Activated T-helper 1 cell treated with anti-CD3 and anti-CD28 coated beads, Interleukin-12 subunit alpha, Interleukin-12 subunit beta, Interleukin-2, Interleukin-4 antibody, amounts not matched to agents 30 ng/mL and 10 ng/mL and 1 ng/mL, durations not matched to agents 14 hours and 24 hours and 36 hours (primary cell): ENCODE results near the gene N4BP3. TPM values are rescaled to one million over a fixed set of nuclear protein-coding genes. Genes with fewer than 3 reads are reported as not detected.
"Not testable (repeated sequence)": the region's sequence is repeated elsewhere in the genome, so short reads cannot be mapped to it uniquely, and the experiment has no call there.

Experiments used
- DNase-seq: peaks from one replicate; pipeline ENCODE4 v3.0.0; 2021; ENCODE audit warnings: low spot score
- H3K27ac Mint-ChIP-seq: one replicate; pipeline ENCODE4 v1.8.0; 2021; ENCODE audit warnings: mild to moderate bottlenecking, mixed read lengths
- H3K27me3 Mint-ChIP-seq: one replicate; pipeline ENCODE4 v1.8.0; 2022; ENCODE audit warnings: mild to moderate bottlenecking, moderate library complexity, mixed read lengths; ENCODE audit not compliant: insufficient read depth
- H3K36me3 Mint-ChIP-seq: one replicate; pipeline ENCODE4 v1.8.0; 2021; ENCODE audit warnings: low read depth, mixed read lengths
- H3K4me1 Mint-ChIP-seq: one replicate; pipeline ENCODE4 v1.8.0; 2021; ENCODE audit warnings: low read depth, mixed read lengths
- H3K4me3 Mint-ChIP-seq: one replicate; pipeline ENCODE4 v1.8.0; 2021; ENCODE audit warnings: mild to moderate bottlenecking, moderate library complexity, mixed read lengths
- H3K9me3 Mint-ChIP-seq: one replicate; pipeline ENCODE4 v1.8.0; 2021; ENCODE audit warnings: mixed read lengths
- intact Hi-C: fragments of 100-400 bp; cut with micrococcal nuclease; formaldehyde crosslinking; loops from one replicate; pipeline ENCODE4 v1.15.1; 2024
- total RNA-seq: library from RNA; stranded (reverse); gene quantifications from 2 replicates; pipeline ENCODE4 v1.2.3, GENCODE V29; 2022

N4BP3 gene
- total RNA-seq, 1 donor from 2014 or later: 1.8 TPM

- H3K4me1 Mint-ChIP-seq: peaks cover 11% of the 10 kb centered on the region
- H3K4me3 Mint-ChIP-seq: peak overlapping the region; percentile 71
- intact Hi-C loops: no loop called here
- H3K9me3 Mint-ChIP-seq: no peaks in the 10 kb centered on the region
- peaks cover 12% of the 10 kb centered on the region for H3K36me3 Mint-ChIP-seq
- DNase-seq: no peak
- no peak overlapping the region for H3K27ac Mint-ChIP-seq
- H3K27me3 Mint-ChIP-seq: peaks cover 3% of the 10 kb centered on the region
These were observed 16.0 kb downstream of the N4BP3 start for GRCh38 chr5:178129296-178129695.

DNA sequence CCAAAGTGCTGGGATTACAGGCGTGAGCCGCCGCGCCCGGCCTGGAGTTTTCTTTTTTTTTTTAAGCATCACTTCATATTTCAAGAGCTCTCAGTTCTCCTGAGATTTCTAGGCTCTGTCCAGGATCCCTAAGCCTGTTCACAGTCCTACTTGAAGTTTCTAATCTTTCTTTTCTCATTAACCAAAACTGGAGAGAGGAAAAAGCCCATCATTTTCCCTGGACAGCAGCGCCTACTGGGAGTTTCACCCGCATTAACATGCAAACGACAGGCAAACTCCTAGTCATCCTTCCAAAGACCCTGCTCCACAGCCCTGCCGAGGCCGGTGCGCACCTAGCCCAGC is 16.9 kb downstream of the N4BP3 start:
- H3K27ac Mint-ChIP-seq: not testable (repeated sequence)
- H3K4me3 Mint-ChIP-seq: peak overlapping the region; percentile 71
- intact Hi-C loops: loop anchor here (1.0 kb wide), 2 partner anchors 9 to 17 kb away; partner anchors contain the start of gene N4BP3

DNA sequence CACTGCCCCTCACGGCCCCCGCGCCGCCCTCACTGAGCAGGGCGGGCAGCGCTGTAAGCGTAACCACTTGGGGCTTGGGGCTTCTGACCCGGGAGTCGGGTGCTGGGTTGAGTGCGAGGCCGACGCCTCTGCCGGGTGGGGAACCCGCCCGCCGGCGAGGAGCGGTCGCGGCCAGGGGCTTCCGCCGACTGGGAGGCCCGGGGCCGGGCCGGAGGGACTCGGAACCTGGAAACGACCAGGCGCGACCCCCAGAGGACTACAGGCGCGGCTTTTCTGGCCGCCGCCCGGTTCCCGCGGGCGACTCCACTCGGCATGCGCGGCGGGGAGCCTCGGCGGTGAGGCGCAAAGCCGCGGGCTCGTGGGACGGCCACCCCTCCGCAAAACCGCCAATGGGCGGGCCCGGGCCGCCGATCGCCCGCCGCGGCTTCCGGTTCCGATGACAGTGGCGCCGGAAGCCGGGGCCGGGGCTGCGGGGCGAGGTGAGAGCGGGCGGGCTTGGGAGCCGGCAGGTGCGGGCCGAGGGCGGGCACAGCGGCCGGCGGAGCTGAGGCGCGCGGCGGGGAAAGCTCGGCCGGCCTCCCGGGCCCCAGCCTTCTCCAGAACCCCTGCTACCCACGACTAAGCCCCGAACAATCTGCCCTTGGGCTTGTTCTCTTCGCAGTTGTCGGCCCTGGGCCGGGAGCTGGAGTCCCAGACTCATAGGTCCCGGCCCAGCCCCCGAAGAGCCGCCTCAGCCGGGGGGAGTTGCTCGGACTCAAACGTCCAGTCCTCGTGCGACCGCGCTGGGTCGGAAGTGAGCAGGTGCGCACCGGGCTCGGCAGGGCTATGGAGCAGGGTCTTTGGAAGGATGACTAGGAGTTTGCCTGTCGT is 17.5 kb downstream of the N4BP3 start, which contains the start of gene RMND5B:
RMND5B (plus strand) TSS at position 439 of the 870 bp plus-strand sequence. CDS start 7,106 bp downstream, outside the sequence.
- Mint-ChIP-seq H3K4me1 (peaks cover 11% of the 10 kb centered on the region), H3K9me3 (no peaks in the 10 kb centered on the region), H3K27ac (peak within 1 kb of the TSS; percentile 54), H3K27me3 (peaks cover 3% of the 10 kb centered on the region), H3K36me3 (peaks cover 18% of the 10 kb centered on the region), H3K4me3 (peak within 1 kb of the TSS; percentile 83)
- peak; percentile 80 for DNase-seq
- intact Hi-C loops: loop anchor here (1.0 kb wide), 4 partner anchors 10 to 22 kb away; partner anchors contain the start of genes N4BP3 and NHP2

More for the DNA sequence above, 16.9 kb downstream of the N4BP3 start:
- H3K9me3 Mint-ChIP-seq, DNase-seq, H3K27me3 Mint-ChIP-seq: not testable (repeated sequence)
- peaks cover 11% of the 10 kb centered on the region for H3K4me1 Mint-ChIP-seq
- H3K36me3 Mint-ChIP-seq: peaks cover 14% of the 10 kb centered on the region

- peaks cover 12% of the 10 kb centered on the region for H3K4me1 Mint-ChIP-seq
- intact Hi-C loops: loop anchor here (1.0 kb wide), 2 partner anchors 15 to 22 kb away; partner anchors contain the start of gene NHP2
- no peaks in the 10 kb centered on the region for H3K9me3 Mint-ChIP-seq
- DNase-seq: no peak
- H3K4me3 Mint-ChIP-seq: peak overlapping the region; percentile 83
- H3K27me3 Mint-ChIP-seq: peaks cover 3% of the 10 kb centered on the region
- H3K36me3 Mint-ChIP-seq: peaks cover 21% of the 10 kb centered on the region
- H3K27ac Mint-ChIP-seq: peak overlapping the region; percentile 54
These were observed 18.2 kb downstream of the N4BP3 start for GRCh38 chr5:178131446-178131996.

- no peak overlapping the region for H3K27ac Mint-ChIP-seq
- no peaks in the 10 kb centered on the region for H3K27me3 Mint-ChIP-seq
- intact Hi-C loops: no loop called here
- H3K4me1 Mint-ChIP-seq: peaks cover 10% of the 10 kb centered on the region
- no peaks in the 10 kb centered on the region for H3K9me3 Mint-ChIP-seq
- H3K36me3 Mint-ChIP-seq: peaks cover 37% of the 10 kb centered on the region
- DNase-seq: no peak
- no peak overlapping the region for H3K4me3 Mint-ChIP-seq
These were observed 23.7 kb downstream of the N4BP3 start for GRCh38 chr5:178136990-178137389.

- no peak for DNase-seq
These were observed 24.7 kb downstream of the N4BP3 start for GRCh38 chr5:178137991-178138390.

GRCh38 chr5:178141550-178141949 is 28.2 kb downstream of the N4BP3 start:
- Mint-ChIP-seq H3K4me1 (peaks cover 14% of the 10 kb centered on the region), H3K36me3 (peaks cover 48% of the 10 kb centered on the region), H3K4me3 (no peak overlapping the region), H3K9me3 (no peaks in the 10 kb centered on the region), H3K27ac (no peak overlapping the region), H3K27me3 (no peaks in the 10 kb centered on the region)
- DNase-seq: no peak
- intact Hi-C loops: no loop called here

More at GRCh38 chr5:178137991-178138390, 24.7 kb downstream of the N4BP3 start:
- Mint-ChIP-seq H3K27me3 (no peaks in the 10 kb centered on the region), H3K27ac (no peak overlapping the region), H3K36me3 (peaks cover 44% of the 10 kb centered on the region), H3K4me3 (no peak overlapping the region), H3K9me3 (no peaks in the 10 kb centered on the region), H3K4me1 (peaks cover 10% of the 10 kb centered on the region)
- intact Hi-C loops: no loop called here

GRCh38 chr5:178142642-178143041 is 29.3 kb downstream of the N4BP3 start:
- H3K9me3 Mint-ChIP-seq: no peaks in the 10 kb centered on the region
- no peak overlapping the region for H3K27ac Mint-ChIP-seq

DNA sequence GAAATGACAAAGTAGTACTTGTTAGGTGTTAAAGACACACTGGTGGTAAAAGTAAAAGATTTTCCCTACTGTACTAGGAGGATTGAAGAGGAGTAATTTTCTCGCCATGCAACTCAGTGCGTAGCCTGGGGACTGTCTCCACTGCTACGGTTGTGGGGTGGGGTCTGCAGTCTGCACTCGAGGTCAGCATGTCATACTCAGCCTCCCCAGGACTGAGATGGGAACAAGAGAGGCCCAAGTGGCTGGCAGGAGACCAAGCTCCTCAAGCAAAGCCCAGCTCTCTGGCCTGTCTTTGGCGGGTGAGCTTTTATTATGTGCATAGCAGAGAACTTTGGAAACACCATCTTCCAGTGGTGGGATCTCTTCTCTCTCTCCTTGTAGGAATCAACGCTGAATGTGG is 29.9 kb downstream of the N4BP3 start:
- intact Hi-C loops: no loop called here
- Mint-ChIP-seq H3K9me3 (no peaks in the 10 kb centered on the region), H3K4me1 (peaks cover 22% of the 10 kb centered on the region), H3K4me3 (no peak overlapping the region), H3K36me3 (peaks cover 58% of the 10 kb centered on the region), H3K27me3 (no peaks in the 10 kb centered on the region), H3K27ac (no peak overlapping the region)
- no peak for DNase-seq

More at GRCh38 chr5:178142642-178143041, 29.3 kb downstream of the N4BP3 start:
- intact Hi-C loops: no loop called here
- no peaks in the 10 kb centered on the region for H3K27me3 Mint-ChIP-seq
- no peak for DNase-seq
- no peak overlapping the region for H3K4me3 Mint-ChIP-seq
- peaks cover 54% of the 10 kb centered on the region for H3K36me3 Mint-ChIP-seq
- H3K4me1 Mint-ChIP-seq: peaks cover 16% of the 10 kb centered on the region

- Mint-ChIP-seq H3K27me3 (no peaks in the 10 kb centered on the region), H3K27ac (no peak overlapping the region), H3K4me1 (peaks cover 29% of the 10 kb centered on the region), H3K4me3 (no peak overlapping the region), H3K36me3 (peaks cover 60% of the 10 kb centered on the region), H3K9me3 (no peaks in the 10 kb centered on the region)
- DNase-seq: no peak
- intact Hi-C loops: no loop called here
These were observed 30.6 kb downstream of the N4BP3 start for GRCh38 chr5:178143901-178144300.

DNA sequence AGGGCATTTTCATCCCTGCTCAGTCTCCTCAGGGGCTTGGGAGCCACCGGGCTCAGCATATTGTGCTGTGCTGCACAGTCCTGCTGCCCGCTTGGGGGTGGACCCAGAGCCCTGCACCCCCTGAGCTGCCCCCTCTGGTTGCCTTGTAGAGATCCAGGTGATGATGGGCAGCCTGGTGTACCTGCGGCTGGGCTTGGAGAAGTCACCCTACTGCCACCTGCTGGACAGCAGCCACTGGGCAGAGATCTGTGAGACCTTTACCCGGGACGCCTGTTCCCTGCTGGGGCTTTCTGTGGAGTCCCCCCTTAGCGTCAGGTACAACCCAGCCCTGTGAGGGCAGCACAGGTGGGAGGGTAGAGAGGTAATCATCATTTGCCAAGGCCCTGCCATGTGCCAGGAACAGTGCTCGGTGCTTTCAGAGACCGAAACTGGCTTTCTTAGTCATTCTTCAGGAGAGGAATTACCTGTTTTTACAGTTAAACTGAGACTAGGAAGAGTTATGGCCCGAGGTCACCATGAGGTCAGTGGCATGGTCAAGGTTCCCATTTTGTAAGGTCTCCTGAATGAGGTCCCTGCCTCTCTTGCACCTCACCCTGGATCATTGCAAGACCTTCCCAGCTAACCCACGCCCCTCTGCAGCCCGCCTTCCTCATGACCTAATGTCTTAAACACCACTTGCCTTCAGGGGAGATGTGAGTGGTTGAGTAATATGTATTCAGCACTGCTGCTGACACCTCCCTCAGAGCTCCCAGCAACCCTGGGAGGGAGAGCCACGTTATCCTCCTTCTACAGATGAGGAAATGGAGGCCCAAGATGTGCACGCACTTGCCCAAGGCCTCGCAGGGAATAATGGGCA is 32.9 kb downstream of the N4BP3 start:
- H3K27ac Mint-ChIP-seq: no peak overlapping the region
- peaks cover 63% of the 10 kb centered on the region for H3K36me3 Mint-ChIP-seq

DNA sequence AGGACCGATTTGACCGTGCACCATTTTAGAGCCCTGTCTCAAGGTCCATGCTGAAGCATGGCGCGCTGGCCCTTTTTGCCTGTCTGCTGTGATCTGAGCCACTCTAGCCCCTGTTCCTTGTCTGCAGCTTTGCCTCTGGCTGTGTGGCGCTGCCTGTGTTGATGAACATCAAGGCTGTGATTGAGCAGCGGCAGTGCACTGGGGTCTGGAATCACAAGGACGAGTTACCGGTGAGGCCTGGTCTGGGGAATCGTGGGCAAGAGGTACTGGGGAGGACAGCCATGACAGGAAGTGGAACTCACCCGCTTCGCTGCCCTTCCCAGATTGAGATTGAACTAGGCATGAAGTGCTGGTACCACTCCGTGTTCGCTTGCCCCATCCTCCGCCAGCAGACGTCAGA is 34.1 kb downstream of the N4BP3 start:
- Mint-ChIP-seq H3K36me3 (peaks cover 68% of the 10 kb centered on the region), H3K9me3 (no peaks in the 10 kb centered on the region), H3K27ac (no peak overlapping the region), H3K27me3 (no peaks in the 10 kb centered on the region), H3K4me1 (peaks cover 59% of the 10 kb centered on the region), H3K4me3 (no peak overlapping the region)
- intact Hi-C loops: loop anchor here (2.0 kb wide), 1 partner anchor 27 kb away; no protein-coding TSS in a partner anchor
- no peak for DNase-seq

More for the DNA sequence above, 32.9 kb downstream of the N4BP3 start:
- Mint-ChIP-seq H3K27me3 (no peaks in the 10 kb centered on the region), H3K4me3 (no peak overlapping the region), H3K9me3 (no peaks in the 10 kb centered on the region), H3K4me1 (peaks cover 50% of the 10 kb centered on the region)
- DNase-seq: peak; percentile 49
- intact Hi-C loops: loop anchor here (1.0 to 2.0 kb wide), 3 partner anchors 18 to 70 kb away; no protein-coding TSS in a partner anchor
